Esophagus squamous epithelium (tissue), 4 donors: ENCODE results near the gene MIPOL1.

Experiments
- POLR2A ChIP-seq, 4 donors: fragments of 450-650 bp; IDR thresholded peaks; one replicate each; pipeline ENCODE4 v1.6.1; 2017; ENCODE audit warnings: antibody characterized with exemption in 4 of 4, mild to moderate bottlenecking in 4 of 4, moderate library complexity in 3 of 4
- TF ChIP-seq, protein P1 (sequence below), 6 experiments: fragments of 450-650 bp in 4 of 6; fragments of 200-600 bp in 2 of 6; sonication (generic) in 2 of 6; IDR thresholded peaks; one replicate each; pipeline ENCODE4 v1.5.1; 2016 to 2019; ENCODE audit warnings: antibody characterized with exemption in 6 of 6, mild to moderate bottlenecking in 4 of 6, moderate library complexity in 4 of 6

DNA sequence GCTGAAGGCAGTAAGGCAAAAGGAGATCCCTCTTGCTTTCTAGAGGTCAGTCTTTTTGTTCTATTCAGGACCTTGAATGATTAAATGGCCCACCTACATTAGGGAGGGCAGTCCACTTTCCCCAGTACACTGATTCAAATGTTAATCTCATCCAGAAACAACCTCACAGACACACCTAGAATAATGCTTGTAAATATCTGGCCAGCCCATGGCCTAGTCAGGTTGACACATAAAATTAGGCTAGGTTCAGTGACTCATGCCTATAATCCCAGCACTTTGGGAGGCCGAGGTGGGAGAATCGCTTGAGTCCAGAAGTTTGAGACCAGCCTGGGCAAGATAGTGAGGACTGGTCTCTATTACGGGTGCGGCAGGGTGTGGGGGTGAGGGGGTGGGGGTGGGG, 43.5 kb downstream of the MIPOL1 start:
- TF ChIP-seq, protein P1, sequence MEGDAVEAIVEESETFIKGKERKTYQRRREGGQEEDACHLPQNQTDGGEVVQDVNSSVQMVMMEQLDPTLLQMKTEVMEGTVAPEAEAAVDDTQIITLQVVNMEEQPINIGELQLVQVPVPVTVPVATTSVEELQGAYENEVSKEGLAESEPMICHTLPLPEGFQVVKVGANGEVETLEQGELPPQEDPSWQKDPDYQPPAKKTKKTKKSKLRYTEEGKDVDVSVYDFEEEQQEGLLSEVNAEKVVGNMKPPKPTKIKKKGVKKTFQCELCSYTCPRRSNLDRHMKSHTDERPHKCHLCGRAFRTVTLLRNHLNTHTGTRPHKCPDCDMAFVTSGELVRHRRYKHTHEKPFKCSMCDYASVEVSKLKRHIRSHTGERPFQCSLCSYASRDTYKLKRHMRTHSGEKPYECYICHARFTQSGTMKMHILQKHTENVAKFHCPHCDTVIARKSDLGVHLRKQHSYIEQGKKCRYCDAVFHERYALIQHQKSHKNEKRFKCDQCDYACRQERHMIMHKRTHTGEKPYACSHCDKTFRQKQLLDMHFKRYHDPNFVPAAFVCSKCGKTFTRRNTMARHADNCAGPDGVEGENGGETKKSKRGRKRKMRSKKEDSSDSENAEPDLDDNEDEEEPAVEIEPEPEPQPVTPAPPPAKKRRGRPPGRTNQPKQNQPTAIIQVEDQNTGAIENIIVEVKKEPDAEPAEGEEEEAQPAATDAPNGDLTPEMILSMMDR (IDR thresholded peaks at IDR 0.05), result no peak
- no peak for TF ChIP-seq POLR2A (IDR thresholded peaks at IDR 0.05)
